ENCODE data around the gene SNRNP200.

DNA sequence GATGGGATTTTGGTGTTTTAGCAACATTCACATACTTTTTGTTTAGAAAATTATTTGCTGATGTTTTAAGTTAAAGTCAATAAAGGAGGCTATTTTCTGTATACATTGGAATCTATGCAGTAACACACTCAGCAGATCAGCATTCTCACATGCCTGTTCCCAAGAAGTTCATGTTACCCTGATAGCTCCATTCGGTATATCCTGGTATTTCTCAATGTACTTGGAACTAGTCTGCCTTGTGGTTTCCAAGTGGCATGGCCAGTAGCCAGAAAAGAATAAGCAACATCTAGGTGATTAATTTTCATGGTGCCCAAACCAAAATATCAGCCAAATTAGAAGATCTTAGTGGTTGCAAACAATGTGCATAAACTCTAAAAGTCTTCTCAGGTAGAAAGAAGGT is 25.1 kb upstream of the SNRNP200 start:
- TF ChIP-seq, protein P1, sequence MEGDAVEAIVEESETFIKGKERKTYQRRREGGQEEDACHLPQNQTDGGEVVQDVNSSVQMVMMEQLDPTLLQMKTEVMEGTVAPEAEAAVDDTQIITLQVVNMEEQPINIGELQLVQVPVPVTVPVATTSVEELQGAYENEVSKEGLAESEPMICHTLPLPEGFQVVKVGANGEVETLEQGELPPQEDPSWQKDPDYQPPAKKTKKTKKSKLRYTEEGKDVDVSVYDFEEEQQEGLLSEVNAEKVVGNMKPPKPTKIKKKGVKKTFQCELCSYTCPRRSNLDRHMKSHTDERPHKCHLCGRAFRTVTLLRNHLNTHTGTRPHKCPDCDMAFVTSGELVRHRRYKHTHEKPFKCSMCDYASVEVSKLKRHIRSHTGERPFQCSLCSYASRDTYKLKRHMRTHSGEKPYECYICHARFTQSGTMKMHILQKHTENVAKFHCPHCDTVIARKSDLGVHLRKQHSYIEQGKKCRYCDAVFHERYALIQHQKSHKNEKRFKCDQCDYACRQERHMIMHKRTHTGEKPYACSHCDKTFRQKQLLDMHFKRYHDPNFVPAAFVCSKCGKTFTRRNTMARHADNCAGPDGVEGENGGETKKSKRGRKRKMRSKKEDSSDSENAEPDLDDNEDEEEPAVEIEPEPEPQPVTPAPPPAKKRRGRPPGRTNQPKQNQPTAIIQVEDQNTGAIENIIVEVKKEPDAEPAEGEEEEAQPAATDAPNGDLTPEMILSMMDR (IDR thresholded peaks at IDR 0.05), result no peak
- no peak for TF ChIP-seq POLR2A (IDR thresholded peaks at IDR 0.05)
